ENCODE results near the gene EZH2. TPM values are rescaled to one million over a fixed set of nuclear protein-coding genes. Genes with fewer than 3 reads are reported as not detected.

Gene EZH2
- polyA plus RNA-seq, 1 of the 3 experiments (the other 2 are of a cell fraction): 30.6 TPM

DNA sequence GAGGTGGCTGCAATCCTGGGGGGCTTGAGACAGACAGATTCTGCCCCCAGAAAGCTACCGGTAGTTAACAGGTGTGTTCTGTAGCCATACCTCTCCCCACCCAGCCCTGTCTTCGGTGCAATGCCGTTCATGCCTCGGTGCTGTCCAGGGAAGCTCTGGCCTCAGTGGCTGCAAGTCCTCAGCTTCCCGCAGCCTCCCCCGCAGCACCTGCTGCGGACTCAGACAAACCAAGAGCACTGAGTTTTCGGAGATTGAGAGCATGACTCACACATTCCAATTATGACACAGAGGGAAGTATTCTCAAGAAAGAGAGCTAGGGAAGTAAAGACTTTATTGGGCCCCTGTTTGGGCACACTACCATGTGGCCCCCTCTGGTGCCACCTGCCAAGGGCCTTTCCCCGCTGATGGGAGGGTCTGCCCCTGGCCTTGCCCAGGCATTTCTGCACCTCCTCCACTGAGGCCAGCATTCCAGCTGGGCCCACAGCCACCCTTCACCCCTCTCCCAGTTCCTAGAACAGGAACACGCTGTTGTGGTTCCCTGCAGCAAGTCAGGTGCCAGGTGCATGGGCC is 30.2 kb upstream of the EZH2 start:
- H3K4me3 ChIP-seq (ENCODE audit: low read depth in 2 of 2, low read length in 1 of 2): no peak overlapping the region
- H2AFZ ChIP-seq (ENCODE audit: low read depth): no peak overlapping the region
- H3K4me1 ChIP-seq (ENCODE audit: control insufficient read depth in 1 of 2, insufficient read depth in 2 of 2, low read depth in 1 of 2, low read length in 1 of 2): peaks cover 7 to 9% of the 10 kb centered on the region in 2 experiments; a peak in 2 of 4 replicates
- POLR2A ChIA-PET: no interaction called here
- peaks cover 5% of the 10 kb centered on the region; the same call in 1 of the 2 replicates for H3K27me3 ChIP-seq (ENCODE audit: insufficient read depth)
- H3K9me2 ChIP-seq: no peaks in the 10 kb centered on the region
- H3K27ac ChIP-seq (ENCODE audit: low read depth in 2 of 2, low read length in 1 of 2): no peak overlapping the region
- H3K4me2 ChIP-seq: peak overlapping the region; percentile 51
- H3K9me3 ChIP-seq: no peaks in the 10 kb centered on the region
- no peaks in the 10 kb centered on the region for H4K20me1 ChIP-seq (ENCODE audit: insufficient read depth)
- H3K9ac ChIP-seq: no peak overlapping the region
- peaks cover 5% of the 10 kb centered on the region for H3F3A ChIP-seq (replicated peaks; ENCODE audit: insufficient read depth)
- H3K79me2 ChIP-seq (ENCODE audit: insufficient read depth): no peaks in the 10 kb centered on the region
- DNase-seq: no peak
- WGBS (ENCODE audit: low lambda C conversion rate): 51% methylated on average over 10 of the region's 10 CpGs
- H3K36me3 ChIP-seq (replicated peaks in 1 of 2; ENCODE audit: control insufficient read depth in 1 of 2, insufficient read depth in 2 of 2, low read length in 1 of 2): no peaks in the 10 kb centered on the region
- CTCF ChIA-PET: interaction anchor here (0.8 to 2.7 kb wide), 6 partner anchors 10 to 339 kb away, joined by 3 to 7 read pairs (median 4); no protein-coding TSS in a partner anchor
- TF ChIP-seq EP300 (IDR thresholded peaks at IDR 0.05; ENCODE audit: borderline replicate concordance in 1 of 2, low read depth in 1 of 2, low read length in 1 of 2) (no peak), RXRA (IDR thresholded peaks at IDR 0.05; ENCODE audit: borderline replicate concordance, low read depth) (no peak), TAF1 (IDR thresholded peaks at IDR 0.05; ENCODE audit: borderline replicate concordance, low read depth, low read length) (no peak), CHD2 (IDR thresholded peaks at IDR 0.05; ENCODE audit: low read length, partially characterized antibody) (no peak), EZH2phosphoT487 (IDR thresholded peaks at IDR 0.05; ENCODE audit: borderline replicate concordance, low read depth) (no peak), JUND (IDR thresholded peaks at IDR 0.05) (peak; percentile 90), PBX3 (IDR thresholded peaks at IDR 0.05) (peak; percentile 62), YY1 (IDR thresholded peaks at IDR 0.05; ENCODE audit: low read depth) (no peak), ELF1 (IDR thresholded peaks at IDR 0.05) (no peak), GATA2 (CRISPR knock-in tag; IDR thresholded peaks at IDR 0.05) (no peak), FOSL2 (IDR thresholded peaks at IDR 0.05; ENCODE audit: borderline replicate concordance, low read depth) (peak; percentile 93), RAD21 (IDR thresholded peaks at IDR 0.05; ENCODE audit: low read length) (no peak), IRF3 (IDR thresholded peaks at IDR 0.05; ENCODE audit: low read depth, low read length) (no peak), POLR2AphosphoS5 (IDR thresholded peaks at IDR 0.05; ENCODE audit: low read depth, low read length) (peak; percentile 21; the same call in 1 of the 2 replicates), SMC3 (IDR thresholded peaks at IDR 0.05; ENCODE audit: low read depth, low read length) (no peak), RCOR1 (IDR thresholded peaks at IDR 0.05; ENCODE audit: low read length) (0 out of 2 replicates have a peak, but pooled peaks have one; percentile 16), FOXM1 (IDR thresholded peaks at IDR 0.05; ENCODE audit: low read depth) (no peak), TCF12 (IDR thresholded peaks at IDR 0.05) (peak; percentile 82), GABPA (IDR thresholded peaks at IDR 0.05; ENCODE audit: low read depth) (no peak), NRF1 (IDR thresholded peaks at IDR 0.05; ENCODE audit: low read depth, low read length) (no peak), FOXJ3 (CRISPR knock-in tag; IDR thresholded peaks at IDR 0.05) (no peak), NFIC (IDR thresholded peaks at IDR 0.05; ENCODE audit: borderline replicate concordance) (peak; percentile 33; the same call in 1 of the 2 replicates)
- TF ChIP-seq, protein P1, sequence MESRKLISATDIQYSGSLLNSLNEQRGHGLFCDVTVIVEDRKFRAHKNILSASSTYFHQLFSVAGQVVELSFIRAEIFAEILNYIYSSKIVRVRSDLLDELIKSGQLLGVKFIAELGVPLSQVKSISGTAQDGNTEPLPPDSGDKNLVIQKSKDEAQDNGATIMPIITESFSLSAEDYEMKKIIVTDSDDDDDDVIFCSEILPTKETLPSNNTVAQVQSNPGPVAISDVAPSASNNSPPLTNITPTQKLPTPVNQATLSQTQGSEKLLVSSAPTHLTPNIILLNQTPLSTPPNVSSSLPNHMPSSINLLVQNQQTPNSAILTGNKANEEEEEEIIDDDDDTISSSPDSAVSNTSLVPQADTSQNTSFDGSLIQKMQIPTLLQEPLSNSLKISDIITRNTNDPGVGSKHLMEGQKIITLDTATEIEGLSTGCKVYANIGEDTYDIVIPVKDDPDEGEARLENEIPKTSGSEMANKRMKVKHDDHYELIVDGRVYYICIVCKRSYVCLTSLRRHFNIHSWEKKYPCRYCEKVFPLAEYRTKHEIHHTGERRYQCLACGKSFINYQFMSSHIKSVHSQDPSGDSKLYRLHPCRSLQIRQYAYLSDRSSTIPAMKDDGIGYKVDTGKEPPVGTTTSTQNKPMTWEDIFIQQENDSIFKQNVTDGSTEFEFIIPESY (IDR thresholded peaks at IDR 0.05; ENCODE audit: borderline replicate concordance, low read depth): no peak
- TF ChIP-seq, protein P2, sequence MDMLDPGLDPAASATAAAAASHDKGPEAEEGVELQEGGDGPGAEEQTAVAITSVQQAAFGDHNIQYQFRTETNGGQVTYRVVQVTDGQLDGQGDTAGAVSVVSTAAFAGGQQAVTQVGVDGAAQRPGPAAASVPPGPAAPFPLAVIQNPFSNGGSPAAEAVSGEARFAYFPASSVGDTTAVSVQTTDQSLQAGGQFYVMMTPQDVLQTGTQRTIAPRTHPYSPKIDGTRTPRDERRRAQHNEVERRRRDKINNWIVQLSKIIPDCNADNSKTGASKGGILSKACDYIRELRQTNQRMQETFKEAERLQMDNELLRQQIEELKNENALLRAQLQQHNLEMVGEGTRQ (IDR thresholded peaks at IDR 0.05; ENCODE audit: borderline replicate concordance, low read depth, low read length): no peak
- TF ChIP-seq, protein P3, sequence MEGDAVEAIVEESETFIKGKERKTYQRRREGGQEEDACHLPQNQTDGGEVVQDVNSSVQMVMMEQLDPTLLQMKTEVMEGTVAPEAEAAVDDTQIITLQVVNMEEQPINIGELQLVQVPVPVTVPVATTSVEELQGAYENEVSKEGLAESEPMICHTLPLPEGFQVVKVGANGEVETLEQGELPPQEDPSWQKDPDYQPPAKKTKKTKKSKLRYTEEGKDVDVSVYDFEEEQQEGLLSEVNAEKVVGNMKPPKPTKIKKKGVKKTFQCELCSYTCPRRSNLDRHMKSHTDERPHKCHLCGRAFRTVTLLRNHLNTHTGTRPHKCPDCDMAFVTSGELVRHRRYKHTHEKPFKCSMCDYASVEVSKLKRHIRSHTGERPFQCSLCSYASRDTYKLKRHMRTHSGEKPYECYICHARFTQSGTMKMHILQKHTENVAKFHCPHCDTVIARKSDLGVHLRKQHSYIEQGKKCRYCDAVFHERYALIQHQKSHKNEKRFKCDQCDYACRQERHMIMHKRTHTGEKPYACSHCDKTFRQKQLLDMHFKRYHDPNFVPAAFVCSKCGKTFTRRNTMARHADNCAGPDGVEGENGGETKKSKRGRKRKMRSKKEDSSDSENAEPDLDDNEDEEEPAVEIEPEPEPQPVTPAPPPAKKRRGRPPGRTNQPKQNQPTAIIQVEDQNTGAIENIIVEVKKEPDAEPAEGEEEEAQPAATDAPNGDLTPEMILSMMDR (IDR thresholded peaks at IDR 0.05): no peak
- TF ChIP-seq, protein P4, sequence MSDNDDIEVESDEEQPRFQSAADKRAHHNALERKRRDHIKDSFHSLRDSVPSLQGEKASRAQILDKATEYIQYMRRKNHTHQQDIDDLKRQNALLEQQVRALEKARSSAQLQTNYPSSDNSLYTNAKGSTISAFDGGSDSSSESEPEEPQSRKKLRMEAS (IDR thresholded peaks at IDR 0.05; ENCODE audit: low read depth): peak; percentile 47; the same call in 1 of the 2 replicates
- TF ChIP-seq, protein P5, sequence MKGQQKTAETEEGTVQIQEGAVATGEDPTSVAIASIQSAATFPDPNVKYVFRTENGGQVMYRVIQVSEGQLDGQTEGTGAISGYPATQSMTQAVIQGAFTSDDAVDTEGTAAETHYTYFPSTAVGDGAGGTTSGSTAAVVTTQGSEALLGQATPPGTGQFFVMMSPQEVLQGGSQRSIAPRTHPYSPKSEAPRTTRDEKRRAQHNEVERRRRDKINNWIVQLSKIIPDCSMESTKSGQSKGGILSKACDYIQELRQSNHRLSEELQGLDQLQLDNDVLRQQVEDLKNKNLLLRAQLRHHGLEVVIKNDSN (IDR thresholded peaks at IDR 0.05; ENCODE audit: borderline replicate concordance, low read depth): peak; percentile 38; the same call in 1 of the 2 replicates

Data from SK-N-SH (cell line).